Endothelial cell of umbilical vein (primary cell): ENCODE results near the gene SLF1. TPM values are rescaled to one million over a fixed set of nuclear protein-coding genes. Genes with fewer than 3 reads are reported as not detected.

ENCODE experiments used
- BruUV-seq: library from RNA; stranded (reverse); fragments of 400-500 nt; replicated peaks from 2 replicates; lab custom pipeline; 2021; lab: Mats Ljungman, UMichigan
- CTCF ChIA-PET: fragments of 300-600, 350-600 bp; sonication (Branson Sonifier 250); formaldehyde crosslinking; loops from one replicate; lab custom pipeline; 2021; ENCODE audit warnings: antibody characterized with exemption, inconsistent platforms; lab: Charles Lee
- POLR2A ChIA-PET: fragments of 300-600, 350-600 bp; sonication (Branson Sonifier 250); formaldehyde crosslinking; loops from one replicate; lab custom pipeline; 2021; ENCODE audit warnings: antibody characterized with exemption, inconsistent platforms; lab: Charles Lee
- DNase-seq: peaks from one replicate; pipeline ENCODE4 v3.0.0-alpha.2; 2011; ENCODE audit warnings: low read depth, low spot score
- FAIRE-seq: peaks from 2 replicates; lab custom pipeline; 2011; peaks lifted over from hg19 to GRCh38; lab: Jason Lieb, UNC
- H2AFZ ChIP-seq: 2 replicates; pipeline ENCODE4 v1.6.0; 2012; ENCODE audit warnings: low read depth, low read length, control low read depth, inconsistent platforms
- H3K27ac ChIP-seq: 2 replicates; pipeline ENCODE4 v1.5.1; 2011; ENCODE audit warnings: low read depth, mild to moderate bottlenecking, control low read depth, low read length, moderate library complexity; ENCODE audit not compliant: insufficient read depth
- H3K27me3 ChIP-seq, 2 experiments: 2 replicates each; pipeline versions ENCODE4 v1.6.0 to v1.6.1; 2011; ENCODE audit warnings: low read length in 2 of 2, mixed read lengths in 1 of 2; ENCODE audit not compliant: control insufficient read depth in 2 of 2, insufficient read depth in 2 of 2
- H3K36me3 ChIP-seq, 2 experiments: 2 replicates in 1 of 2; 3 replicates in 1 of 2; pipeline ENCODE4 v1.5.1; 2011; ENCODE audit warnings: low read length in 2 of 2, mild to moderate bottlenecking in 1 of 2, moderate library complexity in 1 of 2; ENCODE audit not compliant: control insufficient read depth in 2 of 2, insufficient read depth in 2 of 2; ENCODE audit errors: extremely low read depth in 1 of 2
- H3K4me1 ChIP-seq: 3 replicates; pipeline ENCODE4 v1.5.1; 2011; ENCODE audit warnings: mild to moderate bottlenecking, low read length; ENCODE audit not compliant: control insufficient read depth, insufficient read depth; ENCODE audit errors: extremely low read depth
- H3K4me2 ChIP-seq: 2 replicates; pipeline ENCODE4 v1.6.1; 2011; ENCODE audit warnings: low read length, control low read depth, mixed read lengths; ENCODE audit not compliant: insufficient read depth
- H3K4me3 ChIP-seq, 3 experiments: fragments of 200-600 bp in 1 of 3; sonication (generic), shearing (Covaris generic) in 1 of 3; replicated peaks in 1 of 3; 2 replicates each; pipeline ENCODE4 v1.5.1; 2011 to 2016; ENCODE audit warnings: control low read depth in 3 of 3, low read length in 3 of 3, mild to moderate bottlenecking in 2 of 3, inconsistent platforms in 1 of 3, low read depth in 1 of 3, moderate library complexity in 1 of 3; ENCODE audit not compliant: insufficient read depth in 1 of 3
- H3K79me2 ChIP-seq: 2 replicates; pipeline ENCODE4 v1.6.0; 2012; ENCODE audit warnings: low read length, inconsistent platforms; ENCODE audit not compliant: control insufficient read depth, insufficient read depth
- H3K9ac ChIP-seq: replicated peaks from 2 replicates; pipeline ENCODE3; 2011; ENCODE audit warnings: low read length, control low read depth; ENCODE audit not compliant: insufficient read depth; ENCODE audit errors: extremely low read depth
- H3K9me1 ChIP-seq: replicated peaks from 3 replicates; pipeline ENCODE4 v1.6.0; 2011; ENCODE audit warnings: mild to moderate bottlenecking, low read length; ENCODE audit not compliant: control insufficient read depth, insufficient read depth; ENCODE audit errors: extremely low read depth
- H3K9me3 ChIP-seq: replicated peaks from 2 replicates; pipeline ENCODE4 v1.5.1; 2012; ENCODE audit warnings: low read length, inconsistent platforms; ENCODE audit not compliant: control insufficient read depth, insufficient read depth
- H4K20me1 ChIP-seq: replicated peaks from 2 replicates; pipeline ENCODE3; 2011; ENCODE audit warnings: mild to moderate bottlenecking, low read length; ENCODE audit not compliant: control insufficient read depth, insufficient read depth; ENCODE audit errors: extremely low read depth
- EZH2 ChIP-seq: IDR thresholded peaks from 2 replicates; pipeline ENCODE4 v1.6.1; 2012; ENCODE audit warnings: borderline replicate concordance, low read depth, mild to moderate bottlenecking, moderate library complexity, low read length, inconsistent platforms; ENCODE audit not compliant: severe bottlenecking
- JUN ChIP-seq: IDR thresholded peaks from 2 replicates; pipeline ENCODE4 v1.6.1; 2011; ENCODE audit warnings: borderline replicate concordance, low read depth; ENCODE audit not compliant: insufficient read length, insufficient read depth
- MYC ChIP-seq: IDR thresholded peaks from one replicate; pipeline ENCODE4 v1.6.1; 2011; ENCODE audit warnings: mild to moderate bottlenecking, low read depth, low read length
- POLR2A ChIP-seq: IDR thresholded peaks from 2 replicates; pipeline ENCODE4 v1.6.1; 2012; ENCODE audit warnings: low read depth, mild to moderate bottlenecking, control low read depth, low read length
- POLR2AphosphoS5 ChIP-seq: IDR thresholded peaks from 2 replicates; pipeline ENCODE4 v1.6.1; 2012; ENCODE audit warnings: low read depth, mild to moderate bottlenecking, control low read depth, low read length, moderate library complexity; ENCODE audit not compliant: insufficient read depth
- dilution Hi-C: fragments of 300-500 bp; cut with MboI; formaldehyde crosslinking; loops from one replicate; pipeline ENCODE4 v1.15.0; 2019; ENCODE audit warnings: low sequenced_read_pairs; ENCODE audit not compliant: extremely low pct_ligation_motif_present
- intact Hi-C: fragments of 100-400 bp; cut with micrococcal nuclease; formaldehyde crosslinking; loops from one replicate; pipeline ENCODE4 v1.10.0; 2022
- polyA plus RNA-seq, 4 experiments: library from polyadenylated mRNA; depleted of rRNA in 3 of 4; stranded (reverse) in 3 of 4; unstranded in 1 of 4; fragments of >200 nt; gene quantifications; 2 replicates each; pipeline versions ENCODE4 v1.2.1 to v1.2.3, GENCODE V29; 2011 to 2012; ENCODE audit warnings: missing spikeins in 1 of 4
- total RNA-seq: library from RNA; stranded (reverse); gene quantifications from 2 replicates; pipeline ENCODE4 v1.2.3, GENCODE V29; 2021
- TF ChIP-seq, protein P1 (sequence below), 2 donors: IDR thresholded peaks; 1 replicate in 1 of 2; 2 replicates in 1 of 2; pipeline ENCODE4 v1.5.1; 2011; ENCODE audit warnings: low read length in 2 of 2, mild to moderate bottlenecking in 2 of 2, moderate library complexity in 2 of 2, control low read depth in 1 of 2, inconsistent platforms in 1 of 2, low read depth in 1 of 2; ENCODE audit not compliant: insufficient read depth in 1 of 2; ENCODE audit errors: extremely low read depth in 1 of 2
- TF ChIP-seq, protein P2 (sequence below): IDR thresholded peaks from 2 replicates; pipeline ENCODE4 v1.6.1; 2011; ENCODE audit not compliant: insufficient read depth, insufficient read length

The SLF1 gene
- total and polyA plus RNA-seq, 2 donors (not counting 3 experiments of a cell fraction or from before 2014, with no cell fraction given) = 1.4 to 8.5 TPM

DNA sequence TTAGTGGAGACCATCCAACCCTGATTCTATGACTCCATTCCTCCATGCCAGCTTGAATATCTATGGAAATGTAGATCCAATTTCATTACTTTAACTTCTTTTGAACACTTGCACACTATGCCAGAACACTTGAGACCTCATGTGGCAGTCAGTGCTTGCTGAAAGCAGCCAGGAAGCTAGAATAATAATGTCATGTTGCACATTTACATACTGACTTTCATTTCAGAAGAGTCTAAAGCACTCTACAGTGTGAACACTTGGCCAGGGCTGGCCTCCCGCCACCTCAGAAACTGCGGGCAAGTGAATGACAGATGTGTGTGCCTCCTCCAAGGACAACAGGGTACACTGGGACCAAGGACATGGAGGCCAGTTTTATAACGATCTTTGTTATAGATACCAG is 97.3 kb downstream of the SLF1 start:
- FAIRE-seq (no peak), DNase-seq (no peak)
- intact Hi-C loops = no loop called here
- H2AFZ ChIP-seq = no peak overlapping the region
- no peaks in the 10 kb centered on the region for H3K79me2 ChIP-seq
- H3K4me2 ChIP-seq = no peak overlapping the region
- POLR2A ChIA-PET = no interaction called here
- H4K20me1 ChIP-seq = no peaks in the 10 kb centered on the region
- no peaks in the 10 kb centered on the region for H3K9me1 ChIP-seq
- no peaks in the 10 kb centered on the region for H3K9me3 ChIP-seq
- peaks cover 0 to 3% of the 10 kb centered on the region in 2 experiments for H3K36me3 ChIP-seq
- CTCF ChIA-PET = no interaction called here
- no peak overlapping the region for H3K4me3 ChIP-seq
- no peaks in the 10 kb centered on the region for H3K4me1 ChIP-seq
- no peaks in the 10 kb centered on the region for H3K27me3 ChIP-seq
- TF ChIP-seq, protein P1, sequence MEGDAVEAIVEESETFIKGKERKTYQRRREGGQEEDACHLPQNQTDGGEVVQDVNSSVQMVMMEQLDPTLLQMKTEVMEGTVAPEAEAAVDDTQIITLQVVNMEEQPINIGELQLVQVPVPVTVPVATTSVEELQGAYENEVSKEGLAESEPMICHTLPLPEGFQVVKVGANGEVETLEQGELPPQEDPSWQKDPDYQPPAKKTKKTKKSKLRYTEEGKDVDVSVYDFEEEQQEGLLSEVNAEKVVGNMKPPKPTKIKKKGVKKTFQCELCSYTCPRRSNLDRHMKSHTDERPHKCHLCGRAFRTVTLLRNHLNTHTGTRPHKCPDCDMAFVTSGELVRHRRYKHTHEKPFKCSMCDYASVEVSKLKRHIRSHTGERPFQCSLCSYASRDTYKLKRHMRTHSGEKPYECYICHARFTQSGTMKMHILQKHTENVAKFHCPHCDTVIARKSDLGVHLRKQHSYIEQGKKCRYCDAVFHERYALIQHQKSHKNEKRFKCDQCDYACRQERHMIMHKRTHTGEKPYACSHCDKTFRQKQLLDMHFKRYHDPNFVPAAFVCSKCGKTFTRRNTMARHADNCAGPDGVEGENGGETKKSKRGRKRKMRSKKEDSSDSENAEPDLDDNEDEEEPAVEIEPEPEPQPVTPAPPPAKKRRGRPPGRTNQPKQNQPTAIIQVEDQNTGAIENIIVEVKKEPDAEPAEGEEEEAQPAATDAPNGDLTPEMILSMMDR (IDR thresholded peaks at IDR 0.05; ENCODE audit: extremely low read depth in 1 of 2, insufficient read depth in 1 of 2, low read depth in 1 of 2, low read length in 2 of 2) = no peak
- TF ChIP-seq, protein P2, sequence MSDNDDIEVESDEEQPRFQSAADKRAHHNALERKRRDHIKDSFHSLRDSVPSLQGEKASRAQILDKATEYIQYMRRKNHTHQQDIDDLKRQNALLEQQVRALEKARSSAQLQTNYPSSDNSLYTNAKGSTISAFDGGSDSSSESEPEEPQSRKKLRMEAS = no peak
- no peak for TF ChIP-seq JUN
- TF ChIP-seq POLR2AphosphoS5 = no peak
- no peak for TF ChIP-seq MYC
- no peak for TF ChIP-seq EZH2
- no peak for TF ChIP-seq POLR2A
- no TSS peak for BruUV-seq
- H3K27ac ChIP-seq = no peak overlapping the region
- no peak overlapping the region for H3K9ac ChIP-seq
- dilution Hi-C loops = no loop called here
